HG03565 (cell line): Measurements from ENCODE around the gene PARP4.
"Not testable (repeated sequence)": the region's sequence is repeated elsewhere in the genome, so short reads cannot be mapped to it uniquely, and the experiment has no call there.

Experiments used
- ATAC-seq: cut with Tn5 transposase; IDR thresholded peaks from one replicate; pipeline ENCODE4 v1.9.1; 2021; ENCODE audit warnings: mild to moderate bottlenecking, moderate library complexity; ENCODE audit not compliant: unreplicated experiment

Gene PARP4

DNA sequence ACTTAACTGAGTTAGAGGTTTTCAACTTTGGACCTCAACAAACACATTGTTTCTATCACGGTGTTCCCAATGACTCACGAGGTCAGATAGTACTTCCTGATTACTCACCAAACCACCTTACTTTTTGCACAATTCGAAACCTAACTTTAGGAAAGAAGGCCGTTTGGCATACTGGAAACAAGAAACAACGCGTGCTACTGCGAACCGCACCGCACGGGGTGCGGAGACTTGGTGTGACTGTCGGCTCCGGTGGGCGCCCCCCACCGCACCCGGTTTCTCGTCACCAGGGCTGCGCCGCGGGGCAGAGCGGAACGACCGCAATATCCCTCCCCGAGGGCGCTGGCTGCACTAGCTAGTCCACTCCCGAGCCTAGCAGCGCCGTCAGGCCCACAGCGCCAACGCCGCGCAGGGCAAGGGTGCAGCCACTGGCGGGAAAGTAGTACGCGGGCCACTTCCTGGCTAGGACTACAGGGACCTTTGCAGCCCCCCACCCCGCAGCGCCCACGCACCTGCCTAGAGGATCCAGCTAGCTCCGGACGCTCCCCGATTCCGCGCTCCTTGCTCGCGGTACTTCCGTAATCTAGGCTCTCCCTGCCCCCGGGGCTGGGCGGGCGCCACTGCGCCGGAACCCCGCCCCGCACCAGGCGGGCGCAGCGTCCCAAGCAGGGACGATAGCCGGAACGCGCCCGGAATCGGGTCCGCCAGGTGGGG is at the start of gene PARP4:
TSS of gene PARP4 (minus strand) at position 582 of the 711 bp plus-strand sequence. CDS start 9,002 bp downstream, outside the sequence.
- ATAC-seq = peak; percentile 59

GRCh38 chr13:24560579-24561187 is 48.1 kb upstream of the PARP4 start:
- not testable (repeated sequence) for ATAC-seq

DNA sequence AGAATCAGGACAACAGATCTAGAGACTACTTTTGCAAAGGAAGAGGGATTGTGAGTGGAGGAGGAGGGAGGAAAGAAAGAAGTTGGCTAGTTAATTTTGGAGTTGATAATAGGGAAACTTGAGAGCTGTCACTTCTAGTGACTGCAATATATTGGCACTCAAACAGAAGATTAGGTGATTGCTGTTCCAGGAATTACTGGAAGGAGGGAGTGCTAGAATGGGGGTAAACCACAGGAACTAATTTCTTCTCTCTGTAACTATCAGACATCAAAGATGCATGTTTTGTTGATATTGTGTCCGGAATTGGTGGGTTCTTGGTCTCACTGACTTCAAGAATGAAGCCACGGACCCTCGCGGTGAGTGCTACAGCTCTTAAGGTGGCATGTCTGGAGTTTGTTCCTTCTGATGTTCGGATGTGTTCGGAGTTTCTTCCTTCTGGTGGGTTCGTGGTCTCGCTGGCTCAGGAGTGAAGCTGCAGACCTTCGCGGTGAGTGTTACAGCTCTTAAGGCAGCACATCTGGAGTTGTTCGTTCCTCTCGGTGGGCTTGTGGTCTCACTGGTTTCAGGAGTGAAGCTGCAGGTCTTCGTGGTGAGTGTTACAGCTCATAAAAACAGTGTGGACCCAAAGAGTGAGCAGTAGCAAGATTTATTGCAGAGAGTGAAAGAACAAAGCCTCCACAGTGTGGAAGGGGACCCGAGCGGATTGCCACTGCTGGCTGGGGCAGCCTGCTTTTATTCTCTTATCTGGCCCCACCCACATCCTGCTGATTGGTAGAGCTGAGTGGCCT is 47.0 kb upstream of the PARP4 start:
- not testable (repeated sequence) for ATAC-seq

DNA sequence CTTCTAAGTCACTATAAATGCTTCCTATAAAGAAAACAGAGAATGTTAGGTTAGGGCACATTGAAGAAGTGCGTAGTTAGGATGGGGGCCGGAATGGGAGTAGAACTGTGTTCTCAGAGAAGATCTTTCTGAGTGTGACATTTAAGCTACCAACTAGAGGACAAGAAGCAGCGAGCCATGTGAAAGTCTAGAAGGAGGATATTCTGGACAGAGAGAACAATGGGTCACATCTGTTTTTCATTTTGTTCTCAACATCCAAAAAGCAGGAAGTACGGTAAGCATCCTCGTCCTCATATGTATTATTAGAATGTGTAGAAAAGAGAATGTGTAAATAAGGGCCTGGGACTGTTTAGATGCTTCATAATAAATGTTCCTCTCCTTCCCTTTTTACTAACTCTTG is 44.5 kb upstream of the PARP4 start:
- ATAC-seq = no peak

DNA sequence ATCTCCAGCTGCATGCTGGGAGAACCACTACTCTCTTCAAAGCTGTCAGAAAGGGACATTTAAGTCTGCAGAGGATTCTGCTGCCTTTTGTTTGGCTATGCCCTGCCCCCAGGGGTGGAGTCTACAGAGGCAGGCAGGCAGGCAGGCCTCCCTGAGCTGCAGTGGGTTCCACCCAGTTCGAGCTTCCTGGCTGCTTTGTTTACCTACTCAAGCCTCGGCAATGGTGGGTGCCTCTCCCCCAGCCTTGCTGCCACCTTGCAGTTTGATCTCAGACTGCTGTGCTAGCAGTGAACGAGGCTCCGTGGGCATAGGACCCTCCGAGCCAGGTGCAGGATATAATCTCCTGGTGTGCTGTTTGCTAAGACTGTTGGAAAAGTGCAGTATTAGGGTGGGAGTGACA is 41.3 kb upstream of the PARP4 start:
- not testable (repeated sequence) for ATAC-seq

GRCh38 chr13:24541476-24542352 is 29.1 kb upstream of the PARP4 start:
- ATAC-seq = not testable (repeated sequence)

- ATAC-seq = no peak
Measured at GRCh38 chr13:24541127-24541475, 28.5 kb upstream of the PARP4 start.

DNA sequence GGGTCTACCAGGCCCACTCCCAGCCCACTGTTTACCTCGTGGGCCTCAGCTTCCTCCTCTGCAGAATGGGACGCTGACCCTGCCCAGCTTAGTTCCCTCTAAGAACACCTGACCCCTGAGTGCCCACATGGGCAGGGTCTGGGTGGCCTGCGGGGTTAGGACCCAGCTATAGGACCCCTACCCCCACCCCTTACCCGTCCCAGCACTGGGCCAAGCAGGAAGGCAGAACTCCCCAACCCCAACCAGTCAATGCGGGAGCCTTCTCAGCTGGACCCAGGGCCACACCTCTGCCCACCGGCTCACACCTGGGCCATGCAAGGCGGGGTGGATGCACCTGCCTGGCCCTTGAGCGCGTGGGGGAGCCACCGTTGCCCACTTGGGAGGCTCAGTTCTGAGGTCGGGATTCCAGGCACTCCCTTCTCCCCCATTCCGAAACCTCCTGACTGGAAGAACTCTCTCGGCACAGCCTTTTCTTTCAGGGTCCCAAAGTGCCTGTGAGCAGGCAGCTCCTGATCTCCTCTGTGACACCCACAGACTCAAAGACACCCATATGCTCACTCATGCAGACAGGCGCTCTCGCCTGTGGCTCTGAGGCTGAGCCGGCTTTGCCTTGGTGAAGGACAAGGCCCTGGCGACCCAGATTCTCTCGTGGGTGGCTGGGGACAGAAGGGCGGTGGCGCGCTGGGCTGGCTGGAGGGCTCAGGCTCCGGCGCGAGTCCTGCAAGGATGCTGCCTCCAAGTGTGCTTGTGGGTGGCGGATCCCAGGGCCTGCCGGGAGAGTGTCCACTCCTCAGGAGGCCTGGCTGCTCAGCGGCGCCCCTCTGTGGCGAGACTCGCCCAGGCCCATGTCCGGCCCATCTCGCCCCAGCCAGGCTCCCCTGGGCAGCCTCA is 27.9 kb upstream of the PARP4 start:
- ATAC-seq = no peak

DNA sequence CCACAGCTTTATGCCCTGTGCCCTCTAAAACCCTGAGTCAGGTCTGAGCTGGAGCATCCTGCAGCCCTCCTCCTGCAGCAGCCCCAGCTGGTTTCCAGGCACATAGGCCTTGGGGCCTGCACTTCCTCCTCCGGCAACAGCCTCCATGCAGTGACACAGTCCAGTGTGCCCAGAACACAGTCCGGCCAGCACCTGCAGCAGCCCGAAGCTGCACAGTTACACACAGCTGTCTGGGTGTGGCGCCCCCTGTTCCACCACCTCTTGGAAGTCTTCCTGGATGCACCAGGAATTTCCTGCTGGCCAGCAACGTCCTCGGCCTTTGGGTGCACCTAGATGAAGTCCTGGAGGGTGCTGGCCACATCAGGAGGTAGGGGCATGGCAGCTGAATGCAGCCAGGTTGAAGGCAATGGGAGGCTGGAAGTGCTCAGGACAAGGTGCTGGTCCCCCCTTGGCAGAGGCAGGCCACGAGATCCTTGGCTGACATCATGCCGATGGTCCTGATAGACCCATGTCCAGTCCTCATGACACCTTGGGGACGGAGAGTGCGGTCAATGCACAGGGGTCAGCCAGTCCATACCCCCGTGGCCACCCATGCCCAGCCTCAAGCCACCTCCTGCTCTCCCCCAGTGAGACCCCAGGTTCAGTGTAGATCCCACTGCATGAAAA is 27.1 kb upstream of the PARP4 start:
- no peak for ATAC-seq

DNA sequence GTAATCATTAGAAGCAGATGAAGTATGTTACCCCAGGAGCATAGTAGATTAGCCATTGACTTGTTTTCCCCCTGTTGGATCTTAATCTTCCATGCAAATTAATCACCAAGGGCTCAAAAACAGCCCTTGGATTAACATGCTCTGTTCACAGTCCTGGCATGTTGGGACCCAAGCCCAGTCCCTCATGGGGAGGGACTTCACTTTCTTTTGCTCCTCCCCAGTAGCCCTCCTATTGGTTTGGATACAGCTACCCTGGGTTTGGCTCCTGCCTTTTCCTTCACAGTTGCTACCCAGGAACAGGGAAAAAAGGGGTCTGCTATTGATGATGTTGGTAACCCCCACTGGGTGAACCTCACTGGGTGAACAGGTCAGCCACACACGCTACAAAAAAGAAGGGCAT is 16.9 kb upstream of the PARP4 start:
- ATAC-seq = no peak

DNA sequence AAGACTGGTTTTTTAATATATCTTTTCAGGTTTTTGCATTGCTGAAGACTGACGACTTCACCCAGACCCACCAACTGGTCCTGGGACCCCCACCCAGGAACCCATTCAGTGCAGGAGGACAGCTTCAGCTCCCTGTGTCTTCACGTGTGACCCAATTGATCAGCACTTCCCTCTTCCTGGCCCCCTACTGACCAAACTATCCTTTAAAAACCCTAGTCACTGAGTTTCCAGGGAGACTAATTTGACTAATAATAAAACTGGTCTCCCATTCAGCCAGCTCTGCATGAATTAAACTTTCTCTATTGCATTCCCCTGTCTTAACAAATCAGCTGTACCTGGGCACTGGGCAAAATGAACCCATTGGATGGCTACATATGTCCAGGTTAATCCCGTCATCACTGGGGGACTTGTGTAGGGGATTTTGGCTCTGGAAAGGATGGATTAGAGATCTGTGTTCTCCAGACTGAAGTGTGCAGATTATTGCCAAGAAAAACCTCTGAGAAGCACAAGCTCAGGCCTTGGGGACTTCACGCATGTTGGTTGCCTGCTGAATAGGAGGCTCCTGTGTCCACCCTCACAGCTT is 16.3 kb upstream of the PARP4 start:
- no peak for ATAC-seq

DNA sequence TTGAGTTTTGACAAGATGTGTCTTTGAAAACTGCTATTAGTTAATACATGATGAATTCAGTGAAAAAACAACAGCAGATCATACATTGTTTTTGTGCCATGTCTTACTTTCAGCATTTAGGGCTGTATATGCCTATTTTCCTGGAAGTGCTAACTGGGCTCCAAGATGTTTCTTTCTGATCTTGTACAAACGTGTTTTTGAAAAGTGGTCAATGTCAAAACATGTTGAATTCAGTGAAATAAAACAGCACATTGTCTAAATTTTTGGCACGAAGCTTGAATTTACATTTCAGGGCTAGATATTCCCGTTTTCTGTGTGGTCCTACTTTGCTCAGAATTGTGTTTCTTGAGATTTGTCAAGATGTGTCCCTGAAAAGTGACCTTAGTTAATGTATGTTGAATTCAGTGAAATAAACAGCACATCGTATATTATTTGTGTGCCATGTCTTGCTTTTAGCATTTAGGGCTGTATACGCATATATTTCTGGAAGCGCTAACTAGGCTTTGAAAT is 14.7 kb upstream of the PARP4 start:
- no peak for ATAC-seq

- ATAC-seq = no peak
Measured at GRCh38 chr13:24520733-24521132, 8.2 kb upstream of the PARP4 start.

- no peak for ATAC-seq
Measured at GRCh38 chr13:24516919-24517318, 4.3 kb upstream of the PARP4 start.

GRCh38 chr13:24512908-24513213 is 283 bp upstream of the PARP4 start:
- no peak for ATAC-seq

- no peak for ATAC-seq
Measured at GRCh38 chr13:24511816-24512196, 772 bp downstream of the PARP4 start.

GRCh38 chr13:24511019-24511815 is 1.4 kb downstream of the PARP4 start:
- ATAC-seq = peak; percentile 36

DNA sequence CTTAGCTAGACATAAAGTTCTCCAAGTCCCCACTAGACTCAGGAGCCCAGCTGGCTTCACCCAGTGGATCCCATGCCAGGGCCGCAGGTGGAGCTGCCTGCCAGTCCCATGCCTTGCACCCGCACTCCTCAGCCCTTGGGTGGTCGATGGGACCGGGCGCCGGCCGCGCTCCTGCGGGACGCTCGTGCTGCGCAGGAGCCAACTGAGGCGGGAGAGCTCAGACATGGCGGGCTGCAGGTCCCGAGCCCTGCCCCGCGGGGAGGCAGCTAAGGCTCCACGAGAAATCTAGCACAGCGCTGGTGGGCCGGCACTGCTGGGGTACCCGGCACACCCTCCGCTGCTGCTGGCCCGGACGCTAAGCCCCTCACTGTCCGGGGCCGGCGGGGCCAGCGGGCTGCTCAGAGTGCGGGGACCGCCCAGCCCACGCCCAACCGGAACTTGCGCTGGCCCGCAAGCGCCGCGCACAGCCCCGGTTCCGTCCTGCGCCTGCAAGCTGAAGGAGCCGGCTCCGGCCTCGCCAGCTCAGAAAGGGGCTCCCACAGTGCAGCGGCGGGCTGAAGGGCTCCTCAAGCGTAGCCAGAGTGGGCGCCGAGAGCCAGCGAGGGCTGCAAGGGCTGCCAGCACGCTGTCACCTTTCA is 5.8 kb downstream of the PARP4 start:
- no peak for ATAC-seq
